Smooth muscle cell of the brain vasculature (primary cell): ENCODE results near the gene YIPF1.
"Not testable (repeated sequence)": the region's sequence is repeated elsewhere in the genome, so short reads cannot be mapped to it uniquely, and the experiment has no call there.

Experiments
- DNase-seq: peaks from one replicate; pipeline ENCODE4 v3.0.0-alpha.2; 2012; ENCODE audit warnings: low read depth, low spot score

Gene YIPF1

DNA sequence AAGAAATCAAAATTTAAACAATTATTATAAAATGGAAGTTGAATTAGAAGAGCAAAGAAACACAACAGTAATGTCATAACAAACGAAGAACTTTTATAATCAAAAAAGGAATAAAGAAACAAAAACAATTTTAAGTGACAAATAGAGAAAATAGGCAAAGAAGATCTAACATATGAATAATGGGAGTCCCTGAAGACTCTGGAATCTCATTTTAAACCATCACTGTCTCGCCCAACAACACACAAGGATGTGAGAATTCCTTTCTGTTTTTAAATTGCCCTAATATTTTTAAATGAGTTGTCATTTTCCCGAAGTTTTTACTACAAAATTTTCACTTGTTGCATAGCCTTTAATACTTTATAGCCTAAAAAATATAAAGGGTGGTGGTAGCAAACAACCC, 47.2 kb downstream of the YIPF1 start:
- DNase-seq, result no peak

DNA sequence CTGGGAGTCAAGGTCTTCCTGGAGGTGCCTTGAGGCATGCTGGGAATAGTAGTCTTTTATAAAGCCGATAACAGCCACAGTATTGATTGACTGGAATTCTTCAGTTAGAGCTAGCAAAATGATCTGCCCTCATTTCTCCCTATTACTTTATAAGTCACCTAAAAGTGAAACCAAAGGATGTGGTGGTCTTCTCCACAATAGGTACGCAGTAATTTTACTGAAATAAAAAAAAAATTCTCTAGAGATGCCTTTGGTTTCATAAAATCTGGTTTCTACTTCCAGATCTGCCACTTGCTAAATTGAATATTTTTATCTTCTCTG, 51.0 kb downstream of the YIPF1 start:
- DNase-seq, result no peak

DNA sequence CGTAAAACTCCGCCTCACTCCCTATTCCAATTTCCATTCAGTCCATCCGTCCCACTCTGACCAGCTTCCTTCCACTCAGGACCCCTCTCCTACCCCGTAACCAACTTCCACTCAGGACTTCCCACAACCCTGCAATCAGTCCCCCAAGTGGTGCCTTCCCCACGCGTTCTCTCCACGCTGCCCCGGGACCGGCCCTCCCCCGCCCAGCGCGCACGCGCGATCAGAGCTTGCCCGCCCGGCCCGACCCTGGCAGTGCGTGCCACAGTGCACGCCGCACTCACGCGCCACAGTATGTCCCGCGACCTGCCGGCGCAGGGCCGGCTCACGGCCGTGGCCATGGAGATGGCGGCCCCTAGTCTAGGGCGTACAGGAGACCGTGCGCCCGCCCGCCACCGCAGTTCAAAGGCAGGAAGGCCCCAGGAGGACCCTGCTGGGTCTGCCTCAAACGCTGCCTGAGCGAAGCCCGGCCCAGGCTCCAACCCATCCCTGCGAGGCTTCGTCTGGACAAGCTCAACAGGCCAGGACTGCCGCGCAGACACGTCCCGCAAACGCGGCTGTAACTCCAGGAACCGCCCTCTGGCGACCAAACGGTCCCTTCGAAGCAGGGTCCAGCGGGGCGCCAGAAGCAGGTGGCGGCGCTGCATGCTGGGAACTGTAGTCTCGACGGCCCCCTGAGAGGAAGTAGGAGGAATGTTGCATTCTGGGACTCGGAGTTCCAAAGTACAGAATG, 51.5 kb downstream of the YIPF1 start, which contains the start of gene NDC1:
Gene NDC1 (minus strand): TSS at position 373 of the 730 bp plus-strand sequence. CDS start 35 bp downstream, at position 338.
- DNase-seq, result peak; percentile 83

DNA sequence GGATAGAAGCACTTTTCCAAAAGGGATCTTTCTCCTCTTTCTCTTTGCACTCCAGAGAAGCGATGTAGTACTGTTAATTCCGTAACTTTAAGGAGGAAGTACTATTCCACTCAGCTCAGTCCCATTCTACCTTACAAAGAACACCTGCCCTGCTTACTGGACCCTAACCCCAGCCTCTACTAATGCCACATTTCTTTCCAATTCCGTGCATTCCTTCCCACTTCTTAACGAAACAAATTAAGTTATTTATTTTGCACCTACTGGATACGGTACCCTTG, 52.0 kb downstream of the YIPF1 start:
- DNase-seq, result no peak

DNA sequence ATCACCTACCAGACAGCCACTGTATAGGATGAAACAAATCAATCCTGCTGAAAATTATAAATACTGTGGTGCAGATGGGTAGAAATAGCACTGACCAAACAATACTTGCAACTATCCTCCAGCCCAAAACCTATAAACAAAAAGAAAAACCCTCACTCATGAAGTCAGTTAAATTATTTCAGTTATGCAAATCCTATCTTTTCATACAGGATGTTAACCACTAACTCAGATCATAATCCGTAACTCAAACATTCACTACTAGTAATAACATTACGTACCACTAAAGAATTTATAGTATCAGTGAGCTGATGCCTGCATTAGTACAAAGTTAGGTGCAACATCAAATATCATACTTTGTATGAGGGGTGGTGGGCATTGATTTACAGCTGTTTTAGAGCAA, 54.1 kb downstream of the YIPF1 start:
- no peak for DNase-seq

DNA sequence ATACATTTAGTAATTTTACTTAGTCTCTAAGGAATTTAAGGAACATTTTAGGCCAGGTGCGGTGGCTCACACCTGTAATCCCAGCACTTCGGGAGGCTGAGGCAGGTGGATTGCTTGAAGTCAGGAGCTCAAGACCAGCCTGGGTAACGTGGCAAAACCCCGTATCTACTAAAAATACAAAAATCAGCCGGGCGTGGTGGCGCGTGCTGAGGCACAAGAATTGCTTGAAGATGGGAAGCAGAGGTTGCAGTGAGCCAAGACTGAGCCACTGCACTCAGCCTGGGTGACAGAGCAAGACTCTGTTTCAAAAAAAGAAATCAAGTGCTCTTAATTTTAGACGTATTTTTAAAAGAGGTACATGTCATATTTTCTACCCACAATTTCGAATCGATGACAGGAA, 54.8 kb downstream of the YIPF1 start:
- no peak for DNase-seq

DNA sequence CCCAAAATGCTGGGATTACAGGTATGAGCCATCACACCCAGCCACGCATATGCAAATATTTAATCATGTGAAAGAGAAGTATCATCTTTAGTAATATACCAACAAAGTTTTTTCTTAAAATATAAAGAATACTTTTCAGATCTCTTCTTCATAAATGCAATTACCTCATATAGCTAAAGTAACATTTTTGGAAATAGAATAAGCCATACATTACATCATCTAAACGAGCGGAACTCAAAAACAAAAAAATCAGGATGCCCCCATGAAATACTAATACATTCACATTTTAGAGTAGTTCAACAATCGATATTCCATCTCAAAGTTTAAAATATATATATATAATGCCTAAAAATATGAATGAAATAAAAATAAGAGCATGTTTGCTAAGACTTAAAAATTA, 56.2 kb downstream of the YIPF1 start:
- DNase-seq, result no peak

DNA sequence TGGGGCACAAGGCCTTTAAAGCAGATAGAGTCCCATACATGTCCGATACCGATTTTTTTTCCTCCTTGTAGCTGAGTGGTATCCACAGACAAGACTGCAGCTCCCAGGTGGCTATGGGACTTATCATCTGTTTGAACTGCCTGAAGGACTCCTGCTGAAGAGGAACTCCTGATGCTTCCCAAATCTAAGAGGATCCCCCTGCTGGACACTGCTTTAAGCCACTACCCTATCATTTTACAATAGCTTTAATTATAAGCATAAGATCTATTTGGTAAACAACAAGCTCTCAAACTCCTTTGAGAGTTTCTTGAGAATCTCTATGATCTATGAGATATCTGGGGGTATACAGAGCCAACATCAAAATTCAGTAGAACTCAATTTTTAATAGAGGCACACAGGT, 63.2 kb downstream of the YIPF1 start:
- DNase-seq, result no peak

DNA sequence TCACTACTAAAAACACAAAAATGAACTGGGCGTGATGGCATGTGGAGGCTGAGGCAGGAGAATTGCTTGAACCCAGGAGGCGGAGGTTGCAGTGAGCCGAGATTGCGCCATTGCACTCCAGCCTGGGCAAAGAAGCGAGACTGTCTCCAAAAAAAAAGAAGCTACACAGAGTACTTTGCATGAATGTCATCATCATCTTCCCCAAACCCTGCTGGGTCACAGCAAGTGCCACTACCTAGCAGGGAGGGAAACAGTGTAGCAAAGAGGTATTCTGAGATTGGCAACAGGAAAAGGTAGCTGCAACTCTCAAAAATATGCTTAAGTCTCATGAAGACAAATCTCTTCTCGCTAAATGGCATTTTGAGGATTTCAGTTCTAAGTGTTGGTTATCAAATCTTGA, 64.3 kb downstream of the YIPF1 start:
- DNase-seq, result no peak

DNA sequence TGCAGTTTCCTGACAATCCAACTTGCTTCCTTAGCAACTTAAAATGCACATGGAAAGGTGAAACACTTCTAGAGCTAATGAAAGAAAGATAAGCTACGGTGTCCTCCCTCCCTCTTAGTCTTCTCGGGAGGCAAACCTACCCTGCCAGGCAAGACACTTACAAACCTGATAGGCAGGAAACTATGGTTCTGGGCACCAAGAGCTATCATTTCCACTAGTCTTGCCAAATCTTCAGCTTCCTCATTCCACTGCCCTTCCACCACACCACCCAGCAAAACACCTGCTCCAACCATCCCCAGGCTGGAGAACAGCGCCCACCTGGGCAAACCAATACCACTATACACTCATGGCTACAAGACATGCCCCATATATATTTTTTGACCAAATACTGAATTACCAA, 66.7 kb downstream of the YIPF1 start:
- DNase-seq, result no peak

DNA sequence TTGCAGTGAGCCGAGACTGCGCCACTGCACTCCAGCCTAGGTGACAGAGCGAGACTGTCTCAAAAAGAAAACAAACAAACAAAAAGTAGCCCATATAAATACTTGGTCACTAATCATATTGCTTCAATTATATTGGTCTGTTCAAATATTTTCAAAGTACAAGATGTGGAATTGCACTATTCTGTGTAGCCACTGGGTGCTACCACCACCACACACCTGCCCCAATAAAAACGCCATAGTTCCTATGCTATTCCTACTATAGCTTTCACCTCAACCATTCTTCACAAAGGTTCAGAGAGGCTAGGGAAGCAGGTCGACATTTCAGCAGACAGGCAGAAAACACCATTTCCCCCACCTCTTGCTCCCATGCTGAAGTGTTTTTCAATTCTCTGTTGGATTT, 68.2 kb downstream of the YIPF1 start:
- no peak for DNase-seq

DNA sequence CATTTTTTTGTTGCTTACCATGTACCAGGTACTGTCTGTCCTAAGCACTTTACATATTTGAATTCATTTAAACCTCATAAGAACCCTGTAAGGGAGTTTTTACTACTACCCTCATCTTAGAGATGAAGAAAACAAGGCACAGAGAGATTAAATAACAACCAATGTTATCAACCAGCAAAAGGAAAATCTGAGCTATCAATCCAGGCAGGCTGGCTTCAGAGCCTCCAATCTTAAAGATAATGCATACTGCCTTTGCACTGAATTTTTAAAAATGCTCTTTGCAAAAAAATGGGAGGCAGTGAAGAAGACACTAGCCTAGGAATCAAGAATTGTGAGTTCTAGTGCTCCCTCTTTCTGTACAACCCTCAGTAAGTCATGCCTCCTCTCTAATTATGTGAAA, 70.2 kb downstream of the YIPF1 start:
- DNase-seq, result no peak

DNA sequence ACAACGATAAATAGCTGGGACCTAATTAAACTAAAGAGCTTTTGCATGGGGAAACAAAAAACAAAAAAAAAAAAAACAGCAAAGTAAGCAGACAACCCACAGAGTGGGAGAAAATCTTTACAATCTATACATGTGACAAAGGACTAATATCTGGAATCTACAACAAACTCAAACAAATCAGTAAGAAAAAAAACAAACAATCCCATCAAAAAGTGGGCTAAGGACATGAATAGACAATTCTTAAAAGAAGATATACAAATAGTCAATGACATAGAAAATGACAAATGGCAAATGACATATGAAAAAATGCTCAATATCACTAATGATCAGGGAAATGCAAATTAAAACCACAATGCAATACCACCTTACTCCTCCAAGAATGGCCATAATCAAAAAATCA, 73.0 kb downstream of the YIPF1 start:
- not testable (repeated sequence) for DNase-seq

DNA sequence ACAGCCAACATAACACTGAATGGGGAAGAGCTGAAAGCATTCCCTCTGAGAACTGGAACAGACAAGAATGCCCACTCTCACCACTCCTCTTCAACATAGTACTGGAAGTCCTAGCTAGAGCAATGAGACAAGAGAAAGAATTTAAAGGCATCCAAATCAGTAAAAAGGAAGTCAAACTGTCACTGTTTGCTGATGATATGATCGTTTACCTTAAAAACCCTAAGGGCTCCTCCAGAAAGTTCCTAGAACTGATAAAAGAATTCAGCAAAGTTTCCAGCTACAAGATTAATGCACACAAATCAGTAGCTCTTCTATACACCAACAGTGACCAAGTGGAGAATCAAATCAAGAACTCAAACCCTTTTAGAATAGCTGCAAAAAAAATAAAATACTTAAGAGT, 74.1 kb downstream of the YIPF1 start:
- not testable (repeated sequence) for DNase-seq

DNA sequence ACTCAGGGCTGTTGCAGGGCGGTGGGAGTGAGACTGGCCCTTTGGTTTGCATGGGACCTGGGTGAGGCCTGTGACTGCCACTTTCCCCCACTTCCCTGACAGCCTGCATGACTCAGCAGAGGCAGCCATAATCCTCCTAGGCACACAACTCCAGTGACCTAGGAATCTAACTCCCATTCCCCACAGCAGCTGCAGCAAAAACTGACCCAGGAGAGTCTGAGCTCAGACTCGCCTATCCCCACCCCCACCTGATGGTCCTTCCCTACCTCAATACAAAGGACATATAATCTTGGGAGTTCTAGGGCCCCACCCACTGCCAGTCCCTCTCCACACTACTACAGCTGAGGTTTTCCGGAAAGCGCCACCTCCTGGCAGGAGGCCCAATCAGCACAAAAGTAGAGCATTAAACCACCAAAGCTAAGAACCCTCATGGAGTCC, 78.2 kb downstream of the YIPF1 start:
- no peak for DNase-seq

DNA sequence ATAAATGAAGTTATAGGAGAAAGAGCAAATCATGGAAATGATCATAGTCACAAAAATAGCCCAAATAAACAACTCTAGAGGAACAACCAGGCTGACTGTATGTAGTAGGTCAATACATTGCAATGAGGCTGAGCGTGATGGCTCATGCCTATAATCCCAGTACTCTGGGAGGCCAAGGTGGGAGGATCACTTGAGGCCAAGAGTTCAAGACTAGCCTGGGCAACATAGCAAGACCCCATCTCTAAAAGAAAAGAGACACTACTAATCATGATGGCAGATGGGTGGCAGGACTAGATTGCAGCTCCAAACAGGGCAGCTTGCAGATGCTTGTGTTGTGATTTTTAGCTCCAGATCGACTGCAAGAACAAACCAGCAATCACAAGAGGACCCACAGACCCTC, 79.1 kb downstream of the YIPF1 start:
- DNase-seq, result no peak

DNA sequence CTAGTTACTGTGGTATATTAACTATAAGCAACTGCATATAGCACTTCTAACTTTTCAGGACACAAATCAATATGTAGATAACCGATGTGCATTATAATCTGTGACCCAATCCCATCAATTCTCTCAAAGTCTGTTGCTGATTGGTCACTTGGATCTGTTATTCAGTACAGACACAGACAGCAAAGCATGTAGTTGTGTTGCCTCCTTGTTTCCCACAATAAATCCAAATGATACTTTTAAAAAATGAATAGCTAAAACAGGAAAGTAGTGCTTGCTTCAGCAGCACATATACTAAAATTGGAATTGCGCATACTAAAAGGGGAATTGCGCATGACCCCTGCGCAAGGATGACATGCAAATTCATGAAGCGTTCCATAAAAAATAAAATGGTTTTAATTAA, 79.6 kb downstream of the YIPF1 start:
- DNase-seq, result no peak

DNA sequence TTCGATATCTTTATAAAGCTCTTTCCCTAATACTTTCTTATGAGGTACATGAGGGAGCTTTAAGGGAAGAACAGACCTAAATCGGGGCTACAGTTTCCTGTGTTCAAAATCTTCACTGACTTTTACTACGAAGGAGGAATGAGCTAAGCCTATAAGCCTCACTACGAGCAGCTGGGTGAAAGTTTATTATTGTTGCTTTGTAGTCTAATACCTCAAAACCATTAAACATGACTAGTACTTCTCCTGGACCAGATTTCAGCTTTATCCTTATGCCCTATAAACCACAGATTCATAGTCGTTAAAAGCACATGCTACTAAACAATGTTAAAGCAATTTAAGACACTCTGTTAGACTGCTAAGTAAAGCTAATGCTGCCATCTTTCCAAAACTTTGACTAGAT, 81.7 kb downstream of the YIPF1 start:
- peak; percentile 0 for DNase-seq

DNA sequence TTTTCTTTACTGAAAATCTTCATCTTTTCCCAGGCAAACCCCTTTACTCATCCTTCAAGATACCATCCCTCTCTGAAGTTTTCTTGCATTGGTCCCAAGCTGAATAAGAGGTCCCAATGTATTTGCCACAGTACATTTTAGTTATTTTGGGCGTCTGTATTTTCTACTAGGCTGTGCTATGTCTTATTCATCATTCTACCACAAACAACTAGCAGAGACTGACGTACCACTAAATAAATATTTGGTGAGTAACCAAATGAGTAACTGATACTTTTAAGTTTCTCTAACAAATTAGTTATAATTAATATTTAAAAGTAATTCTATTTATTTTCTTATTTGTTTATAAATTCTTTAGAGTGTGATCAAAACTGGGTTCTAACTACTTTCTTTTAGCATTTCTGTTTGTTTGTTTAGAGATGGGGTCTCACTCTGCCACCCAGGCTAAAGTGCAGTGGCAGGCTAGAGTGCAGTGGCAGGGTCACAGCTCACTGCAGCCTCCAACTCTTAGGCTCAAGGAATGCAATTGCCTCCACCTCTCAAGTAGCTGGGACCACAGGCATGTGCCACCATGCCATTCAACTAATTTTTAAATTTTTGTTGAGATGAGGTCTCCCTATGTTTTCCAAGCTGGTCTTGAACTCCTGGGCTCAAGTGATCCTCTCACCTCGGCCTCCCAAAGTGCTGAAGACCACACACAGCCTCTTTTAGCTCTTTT, 84.6 kb downstream of the YIPF1 start:
- DNase-seq, result no peak

DNA sequence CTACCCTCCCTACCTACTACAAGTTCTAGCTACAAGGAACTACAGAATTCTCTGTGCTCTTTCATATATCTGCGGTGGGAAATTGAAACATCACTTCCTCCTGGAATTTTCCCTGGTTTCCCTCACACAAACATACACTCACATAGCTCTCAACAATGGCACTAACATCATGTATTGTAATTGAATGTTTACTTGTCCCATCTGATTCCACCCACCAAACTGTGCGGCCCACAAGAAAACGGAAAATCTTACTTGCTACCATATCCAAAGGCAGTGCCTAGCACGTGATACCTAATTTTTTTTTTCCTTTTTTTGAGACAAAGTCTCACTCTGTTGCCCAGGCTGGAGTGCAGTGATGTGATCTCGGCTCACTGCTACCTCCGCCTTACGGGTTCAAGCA, 85.4 kb downstream of the YIPF1 start:
- DNase-seq, result no peak
